A673 (cell line): Measurements from ENCODE around the gene CAMK2N2.

Source experiments
- CTCF ChIP-seq: fragments of 300-800, 200-600 bp; sonication (generic); conservative IDR thresholded peaks from 2 replicates; pipeline ENCODE4 v1.5.1; 2017; ENCODE audit warnings: low read depth, mild to moderate bottlenecking, antibody characterized with exemption, low read length, moderate library complexity, mixed read lengths
- EZH2 ChIP-seq: fragments of 200-600 bp; sonication (generic); IDR thresholded peaks from 2 replicates; pipeline ENCODE4 v1.6.1; 2017; ENCODE audit warnings: borderline replicate concordance, low read depth, mild to moderate bottlenecking, mixed read lengths, antibody characterized with exemption, low read length; ENCODE audit not compliant: poor library complexity, severe bottlenecking

- TF ChIP-seq CTCF: no peak
- no peak for TF ChIP-seq EZH2
These were observed 35.3 kb upstream of the CAMK2N2 start for GRCh38 chr3:184296616-184297015.
